ENCODE data around the gene STAM2. TPM values are rescaled to one million over a fixed set of nuclear protein-coding genes. Genes with fewer than 3 reads are reported as not detected.
A peak's percentile ranks its signal among the peaks of the same experiment; 100 is the strongest.
"Not testable (repeated sequence)": the region's sequence is repeated elsewhere in the genome, so short reads cannot be mapped to it uniquely, and the experiment has no call there.

Gene STAM2
- total and polyA plus RNA-seq, 5 experiments from 2014 or later, result 2.1 to 23.1 (median 5.2) TPM

- Mint-ChIP-seq H3K9me3 (no peaks in the 10 kb centered on the region), H3K4me1 (peaks cover 0 to 6% (median 2%) of the 10 kb centered on the region in 4 donors), H3K36me3 (peaks cover 0 to 56% (median 10%) of the 10 kb centered on the region in 3 donors), H3K4me3 (no peak overlapping the region), H3K27me3 (no peaks in the 10 kb centered on the region), H3K27ac (peak overlapping the region in 1 of 10 donors; percentile 32)
- ATAC-seq (no peak), DNase-seq (no peak)
- POLR2A ChIA-PET, result no interaction called here
Observed at GRCh38 chr2:152132306-152132705, 43.3 kb downstream of the STAM2 start.

- Mint-ChIP-seq H3K4me3 (no peak overlapping the region), H3K27me3 (no peaks in the 10 kb centered on the region), H3K9me3 (no peaks in the 10 kb centered on the region), H3K27ac (peak overlapping the region in 1 of 10 donors; percentile 46), H3K36me3 (peaks cover 4 to 73% (median 14%) of the 10 kb centered on the region in 3 donors), H3K4me1 (no peaks in the 10 kb centered on the region)
- POLR2A ChIA-PET, result no interaction called here
- no peak for DNase-seq
- ATAC-seq, result no peak
Observed at GRCh38 chr2:152127628-152128027, 47.9 kb downstream of the STAM2 start.

GRCh38 chr2:152126664-152127063 lies 48.9 kb downstream of the STAM2 start:
- POLR2A ChIA-PET, result no interaction called here
- Mint-ChIP-seq H3K4me1 (no peaks in the 10 kb centered on the region), H3K27ac (no peak overlapping the region), H3K36me3 (peaks cover 4 to 69% (median 9%) of the 10 kb centered on the region in 3 donors), H3K9me3 (no peaks in the 10 kb centered on the region), H3K27me3 (no peaks in the 10 kb centered on the region), H3K4me3 (no peak overlapping the region)
- DNase-seq (no peak), ATAC-seq (no peak)

- POLR2A ChIA-PET, result no interaction called here
Observed at GRCh38 chr2:152122161-152122560, 53.4 kb downstream of the STAM2 start.

GRCh38 chr2:152120430-152120829 lies 55.1 kb downstream of the STAM2 start:
- POLR2A ChIA-PET, result no interaction called here
- DNase-seq (no peak), ATAC-seq (no peak)
- H3K27ac Mint-ChIP-seq, result peak overlapping the region in 1 of 10 donors; percentile 31
- no peaks in the 10 kb centered on the region for H3K27me3 Mint-ChIP-seq
- no peak overlapping the region for H3K4me3 Mint-ChIP-seq
- peaks cover 2 to 57% (median 6%) of the 10 kb centered on the region in 3 donors for H3K36me3 Mint-ChIP-seq
- no peaks in the 10 kb centered on the region for H3K9me3 Mint-ChIP-seq
- no peaks in the 10 kb centered on the region for H3K4me1 Mint-ChIP-seq

More at GRCh38 chr2:152122161-152122560, 53.4 kb downstream of the STAM2 start:
- H3K27ac Mint-ChIP-seq, result no peak overlapping the region
- no peaks in the 10 kb centered on the region for H3K9me3 Mint-ChIP-seq
- peaks cover 4 to 65% (median 6%) of the 10 kb centered on the region in 3 donors for H3K36me3 Mint-ChIP-seq
- H3K27me3 Mint-ChIP-seq, result no peaks in the 10 kb centered on the region
- DNase-seq (no peak), ATAC-seq (no peak)
- H3K4me1 Mint-ChIP-seq, result no peaks in the 10 kb centered on the region
- no peak overlapping the region for H3K4me3 Mint-ChIP-seq

GRCh38 chr2:152115952-152116351 lies 59.6 kb downstream of the STAM2 start:
- Mint-ChIP-seq H3K4me3 (no peak overlapping the region), H3K27me3 (no peaks in the 10 kb centered on the region), H3K27ac (peak overlapping the region in 2 of 10 donors; percentile 9 to 15), H3K4me1 (peaks cover 0 to 2% (median 0%) of the 10 kb centered on the region in 4 donors), H3K36me3 (peaks cover 0 to 20% (median 0%) of the 10 kb centered on the region in 3 donors), H3K9me3 (no peaks in the 10 kb centered on the region)
- no peak for ATAC-seq
- POLR2A ChIA-PET, result interaction anchor here (0.7 kb wide), 1 partner anchor 9 kb away, joined by 3 read pairs; no protein-coding TSS in a partner anchor
- no peak for DNase-seq

GRCh38 chr2:152114366-152114765 lies 61.2 kb downstream of the STAM2 start:
- no peak for DNase-seq
- Mint-ChIP-seq H3K9me3 (no peaks in the 10 kb centered on the region), H3K4me1 (peaks cover 0 to 2% (median 0%) of the 10 kb centered on the region in 4 donors), H3K4me3 (no peak overlapping the region), H3K36me3 (peaks cover 0 to 7% (median 0%) of the 10 kb centered on the region in 3 donors), H3K27me3 (no peaks in the 10 kb centered on the region), H3K27ac (no peak overlapping the region)
- ATAC-seq, result no peak
- POLR2A ChIA-PET, result no interaction called here

- H3K4me1 Mint-ChIP-seq, H3K36me3 Mint-ChIP-seq, H3K4me3 Mint-ChIP-seq, ATAC-seq, POLR2A ChIA-PET, H3K9me3 Mint-ChIP-seq, DNase-seq, H3K27ac Mint-ChIP-seq: not testable (repeated sequence)
- H3K27me3 Mint-ChIP-seq, result peaks cover 5 to 14% (median 9%) of the 10 kb centered on the region in 5 donors
Observed at GRCh38 chr2:152107140-152107539, 68.4 kb downstream of the STAM2 start.

- no peaks in the 10 kb centered on the region for H3K9me3 Mint-ChIP-seq
- ATAC-seq, result no peak
- no peaks in the 10 kb centered on the region for H3K4me1 Mint-ChIP-seq
- POLR2A ChIA-PET, result no interaction called here
- H3K27ac Mint-ChIP-seq, result no peak overlapping the region
- H3K4me3 Mint-ChIP-seq, result no peak overlapping the region
- no peak for DNase-seq
- peaks cover 5 to 18% (median 12%) of the 10 kb centered on the region in 5 donors for H3K27me3 Mint-ChIP-seq
- H3K36me3 Mint-ChIP-seq, result no peaks in the 10 kb centered on the region
Observed at GRCh38 chr2:152106464-152106863, 69.1 kb downstream of the STAM2 start.

GRCh38 chr2:152103271-152103670 lies 72.3 kb downstream of the STAM2 start:
- Mint-ChIP-seq H3K27ac (no peak overlapping the region), H3K36me3 (no peaks in the 10 kb centered on the region), H3K9me3 (no peaks in the 10 kb centered on the region), H3K4me1 (peaks cover 5 to 15% (median 9%) of the 10 kb centered on the region in 4 donors), H3K4me3 (no peak overlapping the region), H3K27me3 (peaks cover 24 to 38% (median 35%) of the 10 kb centered on the region in 5 donors)
- ATAC-seq, result no peak
- POLR2A ChIA-PET, result no interaction called here
- DNase-seq, result no peak

- Mint-ChIP-seq H3K4me1 (peaks cover 12 to 26% (median 17%) of the 10 kb centered on the region in 4 donors), H3K27ac (no peak overlapping the region), H3K27me3 (peaks cover 33 to 52% (median 44%) of the 10 kb centered on the region in 5 donors), H3K36me3 (no peaks in the 10 kb centered on the region), H3K4me3 (no peak overlapping the region), H3K9me3 (peaks cover 0 to 2% (median 0%) of the 10 kb centered on the region in 9 donors)
- DNase-seq (no peak), ATAC-seq (no peak)
- POLR2A ChIA-PET, result no interaction called here
Observed at GRCh38 chr2:152100961-152101360, 74.6 kb downstream of the STAM2 start.

GRCh38 chr2:152099367-152100050 lies 76.1 kb downstream of the STAM2 start:
- peaks cover 32 to 50% (median 44%) of the 10 kb centered on the region in 5 donors for H3K27me3 Mint-ChIP-seq
- ATAC-seq, result peak; percentile 20
- peaks cover 12 to 26% (median 17%) of the 10 kb centered on the region in 4 donors for H3K4me1 Mint-ChIP-seq
- peak overlapping the region; percentile 75 to 90 (median 86) for H3K4me3 Mint-ChIP-seq
- POLR2A ChIA-PET, result no interaction called here
- DNase-seq, result peak in 1 of 10 donors; percentile 3
- H3K36me3 Mint-ChIP-seq, result no peaks in the 10 kb centered on the region
- H3K9me3 Mint-ChIP-seq, result peaks cover 0 to 2% (median 0%) of the 10 kb centered on the region in 9 donors
- H3K27ac Mint-ChIP-seq, result peak overlapping the region in 3 of 10 donors; percentile 29 to 54 (median 42)

- POLR2A ChIA-PET, result no interaction called here
- H3K9me3 Mint-ChIP-seq, result peaks cover 0 to 2% (median 0%) of the 10 kb centered on the region in 9 donors
- peaks cover 12 to 26% (median 17%) of the 10 kb centered on the region in 4 donors for H3K4me1 Mint-ChIP-seq
- DNase-seq (peak in 1 of 10 donors; percentile 4), ATAC-seq (peak; percentile 42 to 60)
- H3K27ac Mint-ChIP-seq, result peak within 1 kb of the TSS in 3 of 10 donors; percentile 29 to 54 (median 42)
- no peaks in the 10 kb centered on the region for H3K36me3 Mint-ChIP-seq
- H3K4me3 Mint-ChIP-seq, result peak within 1 kb of the TSS; percentile 75 to 90 (median 86)
- peaks cover 29 to 43% (median 40%) of the 10 kb centered on the region in 5 donors for H3K27me3 Mint-ChIP-seq
Observed at GRCh38 chr2:152098496-152099366, 76.8 kb downstream of the STAM2 start, which contains the start of gene CACNB4. Gene CACNB4, minus strand, starts transcription at chr2:152099044.
